Kidney tubule cell (primary cell): ENCODE results near the gene PMS1.
"Not testable (repeated sequence)": the region's sequence is repeated elsewhere in the genome, so short reads cannot be mapped to it uniquely, and the experiment has no call there.

Experiments used
- DNase-seq: peaks from one replicate; pipeline ENCODE4 v3.0.0-alpha.2; 2018; ENCODE audit warnings: low spot score

Gene PMS1

DNA sequence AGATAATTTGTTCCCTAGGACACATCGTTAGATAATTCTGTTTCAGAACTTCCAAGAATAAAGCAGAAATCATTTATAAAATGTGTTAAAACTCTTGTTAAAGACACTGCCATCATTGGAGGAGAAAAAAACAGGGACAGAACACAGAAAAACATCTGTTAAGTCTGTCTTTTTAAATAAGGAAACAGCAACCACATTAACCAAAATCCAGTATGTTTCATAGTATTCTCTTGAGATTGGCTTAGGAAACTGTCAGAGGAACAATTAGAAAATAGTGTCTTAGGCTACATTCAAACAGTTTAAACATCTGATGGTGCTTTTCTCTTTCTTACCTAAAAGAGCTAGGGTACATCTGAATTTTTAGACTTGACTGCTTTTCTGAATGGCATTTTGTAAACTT lies 81.6 kb downstream of the PMS1 start:
- DNase-seq: no peak

- no peak for DNase-seq
Observed at GRCh38 chr2:189866296-189866695, 82.0 kb downstream of the PMS1 start.

DNA sequence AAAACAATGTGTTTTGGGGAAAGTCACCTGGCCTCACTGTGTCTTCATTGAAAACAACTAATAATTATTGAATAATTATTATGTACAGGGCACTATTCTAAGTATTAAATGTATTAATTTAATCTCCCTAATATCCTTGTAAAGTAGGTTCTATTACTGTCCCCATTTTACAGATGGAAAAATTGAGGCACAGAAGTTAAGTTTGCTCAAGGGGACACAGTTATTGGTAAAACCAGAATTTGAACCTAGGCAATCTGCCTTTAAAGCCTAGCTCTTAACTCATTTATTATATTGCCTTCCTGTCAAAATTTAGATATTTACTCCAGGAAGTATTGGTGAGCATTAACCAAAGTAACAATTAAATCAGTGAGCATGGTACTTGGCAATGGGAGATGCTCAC lies 84.6 kb downstream of the PMS1 start:
- no peak for DNase-seq

- DNase-seq: no peak
Observed at GRCh38 chr2:189870381-189871085, 86.3 kb downstream of the PMS1 start.

DNA sequence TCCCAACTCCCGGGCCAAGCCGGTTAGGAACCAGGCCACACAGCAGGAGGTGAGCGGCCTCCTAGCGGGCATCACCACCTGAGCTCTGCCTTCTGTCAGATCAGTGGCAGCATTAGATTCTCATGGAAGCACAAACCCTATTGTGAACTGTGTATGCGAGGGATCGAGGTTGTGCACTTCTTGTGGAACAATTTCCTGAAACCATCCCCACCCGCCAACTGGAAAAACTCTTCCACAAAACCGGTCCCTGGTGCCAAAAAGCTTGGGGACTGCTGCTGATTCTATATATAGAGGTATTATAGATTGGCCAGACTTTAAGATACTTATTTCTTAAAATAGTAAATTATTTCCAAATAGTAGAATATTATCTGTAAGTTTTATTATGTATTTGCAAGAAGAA lies 89.4 kb downstream of the PMS1 start:
- no peak for DNase-seq

DNA sequence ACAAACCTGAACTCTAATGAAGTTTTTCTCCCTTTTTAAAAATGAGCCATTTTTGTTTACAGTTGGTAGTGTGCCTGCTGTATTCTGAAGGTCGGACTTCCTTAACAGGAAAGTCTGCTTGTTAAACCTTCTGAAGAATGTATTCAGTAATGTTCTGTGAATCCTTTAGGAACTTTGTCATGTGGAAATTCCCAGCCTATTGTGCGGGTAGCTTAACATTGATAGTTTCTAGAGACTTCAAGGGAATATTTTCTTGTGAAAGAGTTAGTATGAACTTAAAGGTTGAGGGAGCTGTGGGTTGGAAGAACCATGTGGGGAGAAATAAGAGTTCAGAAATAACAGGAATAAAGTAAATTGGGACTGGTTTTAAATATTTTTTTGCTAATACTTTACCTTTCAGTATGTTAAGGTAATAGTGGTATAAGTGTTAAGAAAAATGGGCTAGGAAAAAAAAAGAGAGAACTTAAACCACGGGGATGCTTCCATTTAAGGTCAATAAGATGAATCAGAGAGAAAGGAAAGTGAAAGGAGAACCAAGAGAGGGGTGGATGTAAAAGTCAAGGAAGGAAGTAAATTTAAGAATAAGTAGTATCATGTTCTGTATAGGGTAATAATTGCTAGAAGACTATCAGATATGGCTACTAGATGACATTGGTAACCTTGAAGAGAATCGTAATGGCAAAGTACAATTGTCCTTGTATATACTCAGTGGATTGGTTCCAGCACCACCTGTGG lies 90.5 kb downstream of the PMS1 start:
- peak; percentile 17 for DNase-seq

GRCh38 chr2:189876271-189876670 lies 92.0 kb downstream of the PMS1 start:
- DNase-seq: no peak

DNA sequence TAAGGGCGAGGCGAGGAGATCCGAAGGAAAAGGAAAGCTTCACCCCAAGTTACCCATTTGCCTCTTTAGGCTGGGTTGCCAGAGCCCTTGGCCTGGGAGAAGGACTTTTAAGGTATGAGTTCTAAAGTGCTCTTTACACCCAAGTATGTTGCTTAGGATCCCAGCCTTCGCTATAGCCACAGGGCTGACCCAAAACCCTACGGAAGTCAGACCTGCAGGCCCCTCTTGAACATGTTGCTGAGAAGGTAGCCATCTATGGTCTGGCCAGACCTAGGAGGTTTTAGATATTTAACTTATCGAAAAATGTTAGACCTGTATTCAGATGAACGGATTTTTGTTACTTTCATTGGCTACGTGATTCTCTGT lies 95.4 kb downstream of the PMS1 start:
- no peak for DNase-seq

GRCh38 chr2:189880429-189880828 lies 96.2 kb downstream of the PMS1 start:
- no peak for DNase-seq

GRCh38 chr2:189880832-189881492 lies 96.7 kb downstream of the PMS1 start:
- no peak for DNase-seq

GRCh38 chr2:189885368-189885767 lies 101.1 kb downstream of the PMS1 start:
- DNase-seq: no peak

DNA sequence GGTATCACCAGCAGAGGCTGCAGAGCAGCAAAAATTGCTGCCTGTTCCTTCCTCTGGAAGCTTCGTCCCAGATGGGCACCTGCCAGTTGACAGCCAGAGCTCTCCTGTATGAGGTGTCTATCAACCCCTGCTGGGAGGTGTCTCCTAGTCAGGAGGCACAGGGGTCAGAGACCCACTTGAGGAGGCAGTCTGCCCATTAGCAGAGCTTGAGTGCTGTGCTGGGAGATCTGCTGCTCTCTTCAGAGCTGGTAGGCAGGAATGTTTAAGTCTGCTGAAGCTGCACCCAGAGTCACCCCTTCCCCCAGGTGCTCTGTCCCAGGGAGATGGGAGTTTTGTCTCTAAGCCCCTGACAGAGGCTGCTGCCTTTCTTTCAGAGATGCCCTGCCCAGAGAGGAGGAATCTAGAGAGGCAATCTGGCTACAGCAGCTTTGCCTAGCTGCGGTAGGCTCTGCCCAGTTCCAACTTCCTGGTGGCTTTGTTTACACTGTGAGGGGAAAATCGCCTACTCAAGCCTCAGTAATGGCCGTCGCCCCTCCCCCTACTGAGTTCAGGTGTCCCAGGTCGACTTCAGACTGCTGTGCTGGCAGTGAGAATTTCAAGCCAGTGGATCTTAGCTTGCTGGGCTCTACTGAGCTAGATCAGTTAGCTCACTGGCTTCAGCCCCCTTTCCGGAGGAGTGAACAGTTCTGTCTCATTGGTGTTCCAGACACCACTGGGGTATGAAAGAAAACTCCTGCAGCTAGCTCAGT lies 108.5 kb downstream of the PMS1 start:
- not testable (repeated sequence) for DNase-seq

- DNase-seq: no peak
Observed at GRCh38 chr2:189896809-189897208, 112.6 kb downstream of the PMS1 start.

DNA sequence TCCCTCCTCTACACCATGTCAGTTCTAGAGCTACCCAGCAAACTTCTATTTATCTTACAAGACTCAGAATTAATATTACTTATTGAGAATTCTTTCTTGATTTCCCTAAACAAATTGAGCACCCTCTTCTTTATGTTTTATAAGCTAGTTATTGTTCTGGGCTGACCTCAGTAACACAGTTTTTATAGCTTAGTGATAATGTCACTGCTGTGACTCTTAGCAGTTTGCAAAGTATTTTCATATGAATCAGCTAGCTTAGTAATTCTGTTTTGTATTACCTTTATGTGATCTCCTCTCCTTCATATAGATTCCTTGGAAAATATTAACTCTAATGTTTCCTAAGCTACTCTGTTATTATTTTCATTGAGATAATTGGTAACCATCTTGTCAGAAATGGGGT lies 114.9 kb downstream of the PMS1 start:
- DNase-seq: peak; percentile 41

DNA sequence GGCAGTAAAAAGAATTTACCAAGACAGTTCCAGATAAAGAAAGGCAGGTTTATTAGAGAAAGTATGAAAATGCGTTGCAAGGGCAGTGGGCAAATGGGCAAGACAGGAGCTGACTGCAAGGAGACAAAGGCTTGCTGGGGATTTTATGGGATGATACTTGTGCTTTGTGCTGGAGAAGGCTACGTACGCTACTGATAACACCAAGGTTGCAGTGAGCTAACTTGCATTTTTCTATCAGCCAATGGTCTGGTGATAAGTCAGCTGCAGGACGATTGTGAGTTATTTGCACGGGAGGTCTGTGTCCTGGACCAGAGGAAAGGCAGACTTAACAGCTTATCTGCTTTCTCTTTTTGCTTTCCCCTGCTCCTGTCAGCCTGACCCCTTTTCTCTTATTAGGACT lies 116.5 kb downstream of the PMS1 start:
- DNase-seq: no peak

DNA sequence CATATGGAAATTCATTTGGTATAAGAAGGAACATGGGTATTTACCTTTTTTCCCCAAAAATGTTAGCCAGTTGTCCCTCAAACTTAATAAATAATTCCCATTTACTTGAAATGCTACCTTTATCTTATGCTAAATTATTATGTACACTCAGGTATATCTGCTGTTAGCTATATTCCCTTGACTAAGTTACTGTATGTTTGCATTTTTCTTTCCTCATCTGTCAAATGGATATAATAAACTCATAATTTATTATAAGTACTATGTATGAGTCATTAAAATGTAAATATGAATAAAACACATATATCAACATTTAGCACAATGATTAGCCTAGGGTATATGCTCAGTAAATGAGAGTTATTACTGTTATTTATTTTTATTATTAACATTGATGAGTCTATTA lies 117.4 kb downstream of the PMS1 start:
- no peak for DNase-seq

- no peak for DNase-seq
Observed at GRCh38 chr2:189913821-189914220, 129.6 kb downstream of the PMS1 start.

DNA sequence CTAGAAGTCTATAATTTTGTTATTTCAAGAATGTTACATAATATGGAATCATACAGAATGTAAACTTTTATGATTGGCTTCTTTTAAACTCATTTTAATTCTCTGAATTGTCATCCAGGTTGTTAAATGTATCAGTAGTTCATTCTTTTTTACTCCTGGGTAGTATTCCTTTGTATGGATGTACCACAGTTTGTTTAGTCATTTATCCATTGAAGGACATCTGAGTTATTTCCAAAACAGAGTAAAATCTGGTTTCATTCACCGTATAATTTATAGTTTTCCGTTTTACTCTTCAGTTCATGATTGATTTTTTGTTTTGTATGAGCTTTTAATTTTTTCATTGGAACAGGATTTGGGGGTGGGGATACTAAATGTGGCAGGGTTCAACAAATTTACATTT lies 132.4 kb downstream of the PMS1 start:
- no peak for DNase-seq
